HG03175 (cell line): ENCODE results near the gene BOK.
"Not testable (repeated sequence)": the region's sequence is repeated elsewhere in the genome, so short reads cannot be mapped to it uniquely, and the experiment has no call there.

ENCODE experiments used
- ATAC-seq: cut with Tn5 transposase; IDR thresholded peaks from one replicate; pipeline ENCODE4 v1.9.1; 2021; ENCODE audit warnings: mild to moderate bottlenecking, moderate library complexity; ENCODE audit not compliant: unreplicated experiment

BOK gene

DNA sequence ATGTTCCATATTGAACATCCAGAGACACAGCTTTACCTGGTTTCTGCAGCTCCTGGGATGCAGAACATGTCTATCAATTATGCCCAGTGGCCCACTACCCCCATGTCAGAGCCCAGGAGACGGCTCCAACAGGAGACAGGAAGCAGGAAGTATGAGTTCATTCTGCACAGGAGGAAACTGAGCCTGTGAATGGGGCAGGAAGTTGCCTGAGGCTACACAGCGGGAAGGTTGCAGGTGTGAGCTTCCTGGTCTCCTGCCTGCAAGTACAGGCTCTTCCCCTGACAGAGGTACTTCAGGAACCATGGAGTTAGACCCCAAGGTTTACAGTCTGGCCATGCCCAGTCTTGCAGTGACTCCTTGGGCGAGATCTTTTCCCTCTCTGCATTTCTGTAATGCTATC lies 2.8 kb upstream of the BOK start:
- no peak for ATAC-seq

DNA sequence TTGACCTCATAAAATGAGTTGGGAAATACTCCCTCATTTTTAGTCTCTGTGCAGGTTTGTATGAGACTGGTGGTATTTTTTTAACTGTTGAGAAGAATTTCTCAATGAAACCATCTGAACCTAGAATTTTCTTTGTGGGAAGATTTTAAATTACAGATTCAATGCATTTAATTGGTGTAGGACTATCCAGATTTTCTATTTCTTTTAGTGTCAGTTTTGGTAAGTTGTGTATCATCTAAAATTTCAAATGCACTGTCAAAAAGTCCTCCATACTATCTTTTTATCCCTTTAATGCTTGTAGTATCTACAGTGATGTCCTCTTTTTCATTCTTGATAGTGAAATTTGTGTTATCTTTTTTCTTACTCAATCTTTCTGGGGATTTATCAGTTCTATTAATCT lies 1.8 kb upstream of the BOK start:
- ATAC-seq: no peak

DNA sequence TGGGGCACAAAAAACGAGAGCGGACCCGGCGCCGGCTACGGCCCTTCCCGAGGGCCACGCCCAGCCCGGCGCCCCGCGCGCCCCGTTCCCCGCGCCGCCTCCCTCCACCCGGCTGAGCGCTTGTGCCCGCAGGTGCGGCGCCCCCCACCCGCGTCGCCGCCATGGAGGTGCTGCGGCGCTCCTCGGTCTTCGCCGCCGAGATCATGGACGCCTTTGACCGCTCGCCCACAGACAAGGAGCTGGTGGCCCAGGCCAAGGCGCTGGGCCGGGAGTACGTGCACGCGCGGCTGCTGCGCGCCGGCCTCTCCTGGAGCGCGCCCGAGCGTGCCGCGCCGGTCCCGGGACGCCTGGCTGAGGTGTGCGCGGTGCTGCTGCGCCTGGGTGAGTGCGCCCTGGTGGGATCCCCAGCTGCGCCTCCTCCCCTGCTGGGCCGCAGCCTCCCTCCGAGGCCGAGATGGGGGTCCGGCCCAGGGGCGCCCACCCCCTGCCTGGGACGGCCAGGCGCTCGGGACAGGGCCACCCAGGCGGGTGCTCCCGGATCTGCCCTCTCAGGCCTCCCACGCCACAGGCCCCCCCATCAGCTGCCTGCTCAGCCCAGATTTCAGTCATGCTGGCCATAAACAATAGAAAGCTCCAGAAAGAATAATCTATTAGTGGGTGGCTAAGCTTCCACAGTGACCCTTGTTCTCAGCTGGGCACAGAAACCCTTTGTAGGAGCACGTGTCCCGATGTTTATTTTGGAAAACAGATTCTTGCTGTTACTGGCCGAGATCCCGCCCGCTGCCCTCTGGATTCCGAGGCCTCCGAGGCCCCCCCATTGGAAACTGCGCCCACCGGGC lies 997 bp downstream of the BOK start:
- no peak for ATAC-seq

DNA sequence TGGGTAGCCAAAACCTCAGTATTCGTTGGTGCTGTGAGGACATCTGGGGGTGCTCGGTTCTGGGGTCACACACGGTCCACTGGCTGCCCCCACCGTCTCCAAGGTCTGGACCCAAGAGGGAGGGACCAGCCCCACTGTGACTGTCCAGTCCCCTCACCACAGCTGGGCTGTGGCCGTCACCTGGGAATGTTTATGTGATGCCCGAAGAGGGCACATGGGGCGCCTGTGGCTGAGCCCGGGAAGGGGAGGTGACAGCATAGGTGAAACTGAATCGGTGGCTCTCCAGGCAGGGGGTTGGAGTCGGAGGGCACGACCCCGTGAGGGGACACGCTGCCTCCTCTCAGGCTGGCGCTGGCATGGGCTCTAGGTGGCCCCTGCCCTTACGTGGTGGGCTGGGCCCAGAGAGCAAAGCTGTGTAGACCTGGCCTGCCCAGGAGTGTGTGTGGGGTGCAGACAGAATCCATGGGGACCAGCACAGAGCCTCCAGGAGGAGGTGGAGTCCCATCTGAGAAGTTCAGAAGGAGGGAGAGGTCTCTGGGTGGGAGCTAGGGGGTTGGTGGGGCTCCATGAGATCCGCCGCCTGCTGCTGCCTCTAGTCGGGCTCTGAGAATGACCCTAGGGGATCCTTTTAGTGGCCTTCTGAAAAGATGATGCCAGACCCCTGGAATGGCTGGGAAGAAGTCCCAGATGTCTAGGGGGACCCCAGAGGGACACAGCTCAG lies 1.8 kb downstream of the BOK start:
- no peak for ATAC-seq

DNA sequence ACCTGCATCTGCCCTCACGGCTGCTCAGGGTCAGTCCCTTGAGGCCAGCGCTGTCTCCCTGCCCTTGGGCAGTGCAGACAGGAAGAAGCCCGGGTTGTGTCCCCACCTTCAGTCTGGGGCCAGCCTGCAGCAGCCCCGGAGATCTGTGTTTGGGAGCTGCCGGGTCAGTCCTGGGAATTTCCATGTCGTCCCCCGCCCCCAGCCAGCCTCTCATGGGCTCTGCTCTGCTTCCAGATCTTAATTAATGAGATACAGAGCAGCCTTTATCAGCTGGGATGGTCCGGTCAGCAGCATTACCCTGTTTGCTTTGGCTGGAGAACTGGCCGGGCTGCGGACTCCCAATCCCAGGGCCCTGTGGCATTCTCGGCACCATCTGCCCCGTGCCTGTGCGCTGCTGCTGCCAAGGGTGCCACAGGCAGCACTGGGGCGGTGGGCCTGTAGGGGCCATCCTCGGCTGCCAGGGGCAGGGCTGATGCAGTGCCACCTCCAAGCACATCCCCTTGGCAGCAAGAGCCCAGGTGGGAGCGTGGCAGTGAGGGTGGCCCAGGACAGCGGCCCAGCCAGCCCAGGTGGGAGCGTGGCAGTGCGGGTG lies 2.4 kb downstream of the BOK start:
- ATAC-seq: no peak

DNA sequence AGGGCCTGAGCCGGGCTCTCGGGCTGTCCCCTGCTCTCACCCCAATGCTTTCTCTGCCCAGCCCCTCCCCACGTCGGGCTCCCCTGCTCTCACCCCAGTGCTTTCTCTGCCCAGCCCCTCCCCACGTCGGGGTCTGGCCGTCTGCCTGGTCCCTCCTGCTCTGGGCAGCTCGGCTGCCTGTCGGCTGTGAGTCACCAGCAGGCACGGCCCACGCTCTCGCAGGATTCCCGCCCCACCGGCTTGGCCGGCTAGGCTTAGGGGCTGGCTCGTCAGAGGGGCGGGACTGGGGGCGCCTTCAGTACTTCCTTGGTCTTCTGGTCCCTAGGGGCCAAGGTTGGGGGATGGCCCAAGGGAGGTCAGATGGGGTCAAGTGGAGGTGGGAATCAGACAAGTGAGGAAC lies 3.3 kb downstream of the BOK start:
- ATAC-seq: no peak

DNA sequence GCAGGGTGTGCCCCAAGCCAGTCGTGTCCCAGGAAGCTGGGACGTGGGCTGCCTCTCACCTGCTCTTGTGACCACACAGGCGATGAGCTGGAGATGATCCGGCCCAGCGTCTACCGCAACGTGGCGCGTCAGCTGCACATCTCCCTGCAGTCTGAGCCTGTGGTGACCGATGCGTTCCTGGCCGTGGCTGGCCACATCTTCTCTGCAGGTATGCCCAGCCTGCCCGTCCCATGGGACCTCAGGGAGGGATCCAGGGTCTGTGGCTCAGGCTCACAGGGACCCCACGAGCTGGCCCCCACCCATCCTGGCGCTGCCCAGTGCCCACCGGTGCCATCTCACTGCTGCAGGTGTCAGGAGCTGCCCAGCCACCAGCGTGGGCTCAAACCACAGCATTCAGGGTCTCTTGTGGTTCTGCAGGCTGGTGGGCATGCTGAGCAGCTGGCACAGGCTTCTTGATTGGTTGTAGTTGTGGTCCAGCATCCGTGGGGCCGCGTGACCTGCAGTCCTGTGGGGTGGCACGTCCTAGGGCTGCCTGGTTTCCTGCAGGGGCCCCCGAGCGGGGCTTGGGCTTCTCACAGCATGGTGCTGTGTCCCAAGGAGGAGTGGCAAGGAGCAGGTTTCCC lies 3.8 kb downstream of the BOK start:
- ATAC-seq: no peak

DNA sequence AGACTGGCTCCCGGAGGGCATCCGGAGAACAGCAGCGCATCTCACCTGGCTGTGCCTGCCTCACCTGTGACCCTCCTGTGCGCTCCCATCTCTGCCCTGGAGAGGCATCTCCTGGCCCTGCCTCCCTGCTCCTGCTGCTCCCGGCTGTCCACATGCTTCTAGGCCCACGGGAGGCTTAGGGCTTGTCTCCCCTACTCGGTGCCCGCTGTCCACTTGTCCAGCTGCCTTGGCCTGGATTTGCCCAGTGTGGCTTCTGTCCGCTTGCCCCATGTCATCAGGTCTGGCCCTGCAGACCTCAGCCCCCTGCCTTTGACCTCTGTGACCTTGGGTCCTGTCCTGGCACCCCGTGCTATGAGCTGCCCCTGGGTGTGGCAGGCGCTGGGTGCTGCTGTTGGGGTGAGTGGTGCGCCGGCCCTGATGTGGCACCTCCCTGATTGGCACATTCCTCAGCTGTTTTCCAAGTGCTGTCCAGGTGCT lies 4.5 kb downstream of the BOK start:
- ATAC-seq: no peak

DNA sequence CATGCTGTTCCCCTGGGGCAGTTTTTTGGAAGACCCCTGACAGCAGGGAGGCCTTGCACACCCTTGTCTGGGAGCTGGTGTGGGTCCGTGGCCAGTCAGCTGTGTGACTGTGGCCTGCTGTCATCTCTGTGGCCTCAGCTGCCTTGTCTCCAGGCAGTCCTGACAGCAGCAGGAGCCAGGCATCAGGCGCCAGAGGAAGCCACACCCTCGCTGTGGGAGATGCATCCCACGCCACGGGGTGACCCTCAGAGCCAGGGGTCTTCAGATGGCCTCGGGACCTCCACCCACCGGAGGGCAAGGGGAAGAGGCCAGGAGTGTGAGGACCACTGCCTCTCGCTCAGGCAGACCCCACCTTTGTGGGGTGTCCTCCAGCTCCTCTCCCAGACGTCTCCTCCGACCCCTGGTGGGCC lies 5.0 kb downstream of the BOK start:
- ATAC-seq: no peak

DNA sequence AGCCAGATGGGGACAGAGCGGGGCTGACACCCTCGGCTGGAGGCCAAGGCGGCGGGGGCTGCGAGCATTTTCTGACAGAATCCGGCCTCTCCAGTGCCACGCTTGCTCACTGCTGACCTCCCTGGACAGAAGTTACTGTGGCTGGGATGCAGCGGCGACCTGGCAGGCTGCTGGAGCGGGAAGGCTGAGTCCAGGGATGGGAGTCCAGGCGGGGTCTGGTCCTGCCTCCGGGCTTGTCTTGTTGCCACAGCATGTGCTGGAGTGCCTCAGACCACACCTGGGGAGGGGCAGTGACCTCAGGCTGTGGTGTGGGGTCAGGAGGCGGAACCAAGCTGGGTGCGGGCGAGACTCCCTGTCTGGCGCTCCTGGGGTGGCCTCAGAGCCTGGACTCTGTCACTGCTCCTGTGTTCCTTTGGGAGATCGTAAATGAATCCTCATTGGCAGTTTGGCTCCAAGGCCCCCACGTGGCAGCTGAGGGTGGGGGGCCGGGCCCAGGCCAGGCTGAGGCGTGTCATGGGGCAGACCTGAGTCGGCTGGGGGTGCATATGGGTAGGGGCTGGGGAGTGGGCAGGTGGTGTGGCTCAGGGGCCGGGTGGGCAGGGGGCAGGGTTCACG lies 5.5 kb downstream of the BOK start:
- no peak for ATAC-seq

DNA sequence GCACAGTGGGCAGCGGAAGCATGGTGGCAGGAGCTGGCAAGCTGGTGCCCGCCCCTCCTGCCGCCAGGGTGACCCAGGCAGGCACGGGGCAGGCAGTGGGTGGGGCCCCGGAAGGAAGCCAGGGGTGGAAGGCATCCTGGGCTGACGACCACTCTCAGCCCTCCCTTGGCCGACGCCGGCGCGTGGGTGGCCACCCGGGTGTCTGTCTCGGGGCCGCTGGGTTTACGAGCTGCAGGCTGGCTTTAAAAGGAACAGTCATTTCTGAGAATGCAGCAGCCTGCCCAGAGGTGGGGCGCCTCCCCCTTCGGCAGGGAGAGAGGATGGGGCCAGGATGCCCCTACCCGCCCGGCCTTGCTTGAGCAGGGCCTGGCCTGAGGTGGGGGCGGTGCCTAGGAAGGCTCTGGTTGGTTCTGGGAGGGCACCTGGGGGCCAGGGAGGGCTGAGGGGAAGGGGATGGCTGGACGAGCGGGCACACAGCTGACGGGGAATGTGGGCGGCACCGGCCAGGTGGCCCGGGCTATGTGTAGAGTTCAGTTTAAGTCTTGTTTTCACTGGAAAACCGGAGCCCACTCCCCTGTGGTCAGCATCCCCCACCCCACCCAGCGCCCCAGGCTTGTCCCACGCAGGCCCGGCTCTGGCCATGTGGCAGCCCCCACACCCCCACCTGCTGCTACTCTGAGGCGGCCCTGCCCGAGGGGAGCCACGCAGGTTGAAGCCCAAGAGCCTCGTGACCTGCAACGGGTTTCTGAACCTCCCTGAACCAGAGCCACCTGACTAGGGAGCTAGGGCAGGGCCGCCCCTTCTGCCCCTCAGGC lies 6.3 kb downstream of the BOK start:
- ATAC-seq: no peak

DNA sequence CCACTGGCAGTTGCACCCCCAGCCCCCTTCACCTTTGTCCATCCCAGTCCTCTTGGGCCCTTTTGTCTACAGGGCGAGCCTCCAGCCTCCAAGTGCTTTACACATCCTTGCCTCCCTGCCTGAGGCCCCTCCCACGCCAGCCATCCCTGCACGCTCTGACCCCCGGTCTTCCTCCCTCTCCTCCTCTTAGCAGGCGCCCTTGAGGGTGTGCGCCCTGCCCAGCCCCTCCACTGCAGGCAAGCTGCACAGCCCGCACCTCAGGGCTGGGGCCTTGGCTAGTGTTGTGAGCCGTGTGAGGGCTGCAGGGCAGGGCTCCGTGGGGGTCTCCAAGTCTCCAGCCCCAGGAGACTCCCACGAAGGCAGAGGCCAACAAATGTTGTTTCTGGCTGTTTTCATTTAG lies 6.9 kb downstream of the BOK start:
- ATAC-seq: no peak

DNA sequence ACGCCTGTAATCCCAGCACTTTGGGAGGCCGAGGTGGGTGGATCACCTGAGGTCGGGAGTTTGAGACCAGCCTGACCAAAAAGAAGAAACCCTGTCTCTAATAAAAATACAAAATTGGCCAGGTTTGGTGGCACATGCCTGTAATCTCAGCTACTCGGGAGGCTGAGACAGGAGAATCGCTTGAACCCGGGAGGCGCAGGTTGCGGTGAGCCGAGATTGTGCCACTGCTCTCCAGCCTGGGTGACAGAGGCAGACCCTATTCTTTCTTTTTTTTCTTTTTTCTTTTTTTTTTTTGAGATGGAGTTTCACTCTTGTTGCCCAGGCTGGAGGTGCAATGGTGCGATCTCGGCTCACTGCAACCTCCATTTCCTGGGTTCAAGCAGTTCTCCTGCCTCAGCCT lies 7.5 kb downstream of the BOK start:
- not testable (repeated sequence) for ATAC-seq

DNA sequence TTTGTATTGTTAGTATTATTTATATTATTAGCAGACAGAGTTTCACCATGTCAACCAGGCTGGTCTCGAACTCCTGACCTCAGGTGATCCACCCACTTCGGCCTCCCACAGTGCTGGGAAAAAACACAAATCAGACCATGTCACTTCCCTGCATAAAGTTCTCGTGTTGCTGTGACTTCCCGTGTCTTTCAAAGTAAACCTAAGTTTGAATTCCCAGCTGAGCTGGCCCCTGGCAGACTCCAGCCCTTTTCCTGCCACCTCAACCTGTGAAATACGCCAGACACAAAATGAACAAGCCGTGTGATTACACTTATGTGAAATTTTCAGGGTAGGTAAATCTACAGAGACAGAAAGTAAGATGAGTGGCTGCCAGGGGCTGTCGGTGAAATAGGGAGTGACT lies 7.9 kb downstream of the BOK start:
- no peak for ATAC-seq

DNA sequence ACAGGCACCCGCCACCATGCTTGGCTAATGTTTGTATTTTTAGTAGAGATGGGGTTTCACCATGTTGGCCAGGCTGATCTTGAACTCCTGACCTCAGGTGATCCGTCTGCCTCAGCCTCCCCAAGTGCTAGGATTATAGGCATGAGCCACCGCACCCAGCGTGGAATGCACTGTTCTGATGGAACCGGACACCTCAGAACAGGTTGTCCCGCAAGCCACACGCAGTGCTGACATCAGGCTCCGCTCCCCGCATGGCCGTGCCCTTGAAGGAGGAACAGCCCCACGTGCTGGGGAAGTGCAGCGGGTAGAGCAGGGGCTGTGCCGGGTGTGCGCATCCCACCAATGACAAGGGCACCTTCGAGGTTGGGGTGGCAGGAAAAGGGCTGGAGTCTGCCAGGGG lies 8.7 kb downstream of the BOK start:
- ATAC-seq: not testable (repeated sequence)

DNA sequence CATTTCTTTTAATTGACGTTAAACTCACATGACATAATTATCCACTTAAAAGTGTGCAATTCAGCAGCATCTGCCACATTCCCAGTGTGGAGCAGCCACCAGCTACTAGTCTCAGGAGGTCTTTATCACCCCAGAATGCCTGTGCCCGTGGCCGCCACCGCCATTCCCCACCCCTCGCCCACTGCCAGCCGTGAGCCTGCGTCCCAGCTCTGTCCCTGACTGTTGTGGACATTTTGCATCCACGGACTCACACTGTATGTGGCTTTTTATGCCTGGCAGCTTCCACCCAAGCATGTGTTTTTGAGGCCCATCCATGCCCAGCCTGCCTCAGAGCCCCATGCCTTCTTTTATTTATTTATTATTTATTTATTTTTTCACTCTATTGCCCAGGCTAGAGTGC lies 9.2 kb downstream of the BOK start:
- ATAC-seq: no peak

DNA sequence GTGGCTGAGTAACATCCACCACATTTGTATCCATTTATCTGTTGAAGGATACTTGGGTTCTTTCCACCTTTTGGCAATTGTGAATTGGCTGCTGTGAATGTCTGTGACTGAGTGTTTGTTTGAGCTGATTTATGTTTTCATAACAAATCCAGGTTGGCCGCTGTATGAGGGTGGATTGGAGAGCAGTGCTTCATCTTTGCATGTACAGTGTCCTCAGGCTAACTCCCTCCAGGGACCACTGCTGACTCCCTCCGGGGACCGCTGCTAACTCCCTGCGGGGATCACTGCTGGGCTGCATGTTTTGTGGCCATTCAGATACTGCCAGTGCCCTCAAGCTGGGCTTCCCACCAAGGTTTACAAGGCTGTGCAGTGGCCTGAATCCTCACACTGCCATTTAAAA lies 10.2 kb downstream of the BOK start:
- no peak for ATAC-seq

DNA sequence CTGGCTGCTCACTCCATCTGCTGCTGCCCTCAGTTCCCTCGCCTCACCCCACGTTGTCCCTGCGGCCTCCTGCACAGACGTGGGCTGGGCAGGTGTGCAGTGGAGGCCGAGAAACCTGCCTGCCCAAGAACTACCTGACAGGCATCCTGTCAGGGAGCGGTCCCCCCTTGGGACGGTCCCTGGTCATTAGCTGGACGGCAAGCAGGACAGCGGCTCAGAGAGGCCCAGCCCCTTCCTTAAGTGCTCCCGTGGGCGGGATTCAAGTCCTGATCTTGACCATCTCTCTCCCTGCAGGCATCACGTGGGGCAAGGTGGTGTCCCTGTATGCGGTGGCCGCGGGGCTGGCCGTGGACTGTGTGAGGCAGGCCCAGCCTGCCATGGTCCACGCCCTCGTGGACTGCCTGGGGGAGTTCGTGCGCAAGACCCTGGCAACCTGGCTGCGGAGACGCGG lies 11.3 kb downstream of the BOK start:
- ATAC-seq: no peak

DNA sequence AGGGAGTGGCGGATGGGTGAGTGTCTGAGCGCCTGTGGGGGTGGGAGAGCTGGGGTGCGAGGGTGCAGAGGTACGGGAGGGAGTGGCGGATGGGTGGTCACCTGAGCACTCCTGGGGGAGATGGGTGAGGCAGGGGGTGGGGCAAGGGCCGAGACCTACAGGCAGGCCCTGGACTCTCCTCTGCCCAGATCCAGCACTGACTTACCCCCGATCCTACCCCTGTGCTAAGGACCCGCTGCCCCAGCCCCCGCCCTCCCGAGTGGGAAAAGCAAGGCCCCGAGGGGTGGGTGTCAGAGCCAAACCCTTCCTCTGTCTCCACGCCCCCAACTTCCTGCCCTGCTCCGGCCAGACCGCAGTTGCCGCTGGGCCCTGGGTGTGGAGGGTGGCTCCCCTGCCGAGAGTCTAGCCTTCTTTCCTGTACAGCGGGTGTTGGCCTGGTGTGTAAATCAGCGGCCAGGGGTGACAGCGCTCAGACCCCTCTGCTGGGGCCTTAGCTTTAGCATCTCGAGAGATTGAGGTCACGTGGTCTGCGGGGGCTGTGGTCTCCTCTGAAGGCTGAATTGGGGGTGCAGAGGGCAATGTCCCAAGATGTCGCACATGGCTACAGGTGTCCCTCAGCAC lies 12.5 kb downstream of the BOK start:
- no peak for ATAC-seq
